ENCODE results near the gene SFRP4.

SFRP4 gene

DNA sequence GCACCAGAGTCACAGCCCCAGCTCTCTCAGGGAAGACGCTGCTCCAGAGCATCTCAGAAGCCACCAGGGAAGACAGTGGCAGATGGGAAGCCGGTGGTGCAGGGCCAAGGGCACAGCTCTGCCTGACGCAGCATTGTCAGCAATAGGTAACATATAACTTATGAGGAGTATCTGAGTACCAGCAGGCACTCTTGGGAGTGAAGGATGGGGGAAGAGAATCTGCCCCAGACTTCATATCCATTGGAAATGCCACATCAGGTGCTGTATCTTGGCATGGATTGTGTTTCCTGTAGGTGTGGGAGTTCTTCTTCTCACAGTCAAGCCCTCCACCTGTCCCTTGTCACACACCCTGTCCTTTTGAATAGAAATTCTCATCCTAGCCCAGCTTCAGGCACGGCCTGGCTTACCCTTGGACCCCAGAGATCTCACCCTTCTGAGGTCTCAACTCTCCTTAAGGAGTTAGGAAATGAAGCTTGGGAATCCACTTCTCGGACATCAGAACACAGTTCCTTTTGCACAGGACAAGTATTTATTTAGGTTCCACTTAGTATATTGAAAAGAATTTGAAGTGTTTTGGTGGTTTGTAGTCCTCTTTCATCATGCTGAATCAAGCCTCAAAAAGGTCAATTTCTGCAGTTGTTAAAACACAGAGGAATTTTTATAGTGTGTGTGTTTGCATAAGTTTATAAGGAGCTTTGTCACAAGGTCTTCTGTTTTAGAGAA lies 13.8 kb upstream of the SFRP4 start:
- Histone ChIP-seq H3K9ac (ENCODE audit: low read length) (no peak overlapping the region), H3K9me2 (ENCODE audit: low read depth, low read length) (no peaks in the 10 kb centered on the region), H3K4me1 (ENCODE audit: insufficient read depth, low read length, severe bottlenecking) (no peaks in the 10 kb centered on the region), H3K9me3 (ENCODE audit: low read length) (no peaks in the 10 kb centered on the region), H3F3A (ENCODE audit: insufficient read depth, low read length) (no peaks in the 10 kb centered on the region), H3K4me2 (ENCODE audit: low read length) (no peak overlapping the region), H3K36me3 (ENCODE audit: insufficient read depth, low read length) (no peaks in the 10 kb centered on the region), H2AFZ (ENCODE audit: low read length) (no peak overlapping the region), H4K20me1 (ENCODE audit: insufficient read depth, low read length) (no peaks in the 10 kb centered on the region), H3K27ac (ENCODE audit: low read depth, low read length, poor library complexity, severe bottlenecking) (no peak overlapping the region), H3K4me3 (ENCODE audit: low read depth, low read length, poor library complexity, severe bottlenecking) (no peak overlapping the region), H3K79me2 (ENCODE audit: insufficient read depth, low read length) (no peaks in the 10 kb centered on the region), H3K27me3 (ENCODE audit: insufficient read depth, low read length) (no peaks in the 10 kb centered on the region)
- TF ChIP-seq CTCF (IDR thresholded peaks at IDR 0.05; ENCODE audit: low read length): no peak
- TF ChIP-seq EZH2 (IDR thresholded peaks at IDR 0.05; ENCODE audit: borderline replicate concordance, low read length): no peak

GRCh38 chr7:37928878-37929277 lies 12.3 kb upstream of the SFRP4 start:
- H3K9me2 ChIP-seq (ENCODE audit: low read depth, low read length): no peaks in the 10 kb centered on the region
- no peaks in the 10 kb centered on the region for H3K27me3 ChIP-seq (ENCODE audit: insufficient read depth, low read length)
- H3K4me1 ChIP-seq (ENCODE audit: insufficient read depth, low read length, severe bottlenecking): no peaks in the 10 kb centered on the region
- no peaks in the 10 kb centered on the region for H4K20me1 ChIP-seq (ENCODE audit: insufficient read depth, low read length)
- H3K4me3 ChIP-seq (ENCODE audit: low read depth, low read length, poor library complexity, severe bottlenecking): no peak overlapping the region
- no peak overlapping the region for H2AFZ ChIP-seq (ENCODE audit: low read length)
- H3F3A ChIP-seq (ENCODE audit: insufficient read depth, low read length): no peaks in the 10 kb centered on the region
- no peak for TF ChIP-seq CTCF (IDR thresholded peaks at IDR 0.05; ENCODE audit: low read length)
- TF ChIP-seq EZH2 (IDR thresholded peaks at IDR 0.05; ENCODE audit: borderline replicate concordance, low read length): no peak
- H3K4me2 ChIP-seq (ENCODE audit: low read length): no peak overlapping the region
- H3K27ac ChIP-seq (ENCODE audit: low read depth, low read length, poor library complexity, severe bottlenecking): no peak overlapping the region
- no peaks in the 10 kb centered on the region for H3K36me3 ChIP-seq (ENCODE audit: insufficient read depth, low read length)
- H3K9ac ChIP-seq (ENCODE audit: low read length): no peak overlapping the region
- no peaks in the 10 kb centered on the region for H3K79me2 ChIP-seq (ENCODE audit: insufficient read depth, low read length)
- H3K9me3 ChIP-seq (ENCODE audit: low read length): no peaks in the 10 kb centered on the region

DNA sequence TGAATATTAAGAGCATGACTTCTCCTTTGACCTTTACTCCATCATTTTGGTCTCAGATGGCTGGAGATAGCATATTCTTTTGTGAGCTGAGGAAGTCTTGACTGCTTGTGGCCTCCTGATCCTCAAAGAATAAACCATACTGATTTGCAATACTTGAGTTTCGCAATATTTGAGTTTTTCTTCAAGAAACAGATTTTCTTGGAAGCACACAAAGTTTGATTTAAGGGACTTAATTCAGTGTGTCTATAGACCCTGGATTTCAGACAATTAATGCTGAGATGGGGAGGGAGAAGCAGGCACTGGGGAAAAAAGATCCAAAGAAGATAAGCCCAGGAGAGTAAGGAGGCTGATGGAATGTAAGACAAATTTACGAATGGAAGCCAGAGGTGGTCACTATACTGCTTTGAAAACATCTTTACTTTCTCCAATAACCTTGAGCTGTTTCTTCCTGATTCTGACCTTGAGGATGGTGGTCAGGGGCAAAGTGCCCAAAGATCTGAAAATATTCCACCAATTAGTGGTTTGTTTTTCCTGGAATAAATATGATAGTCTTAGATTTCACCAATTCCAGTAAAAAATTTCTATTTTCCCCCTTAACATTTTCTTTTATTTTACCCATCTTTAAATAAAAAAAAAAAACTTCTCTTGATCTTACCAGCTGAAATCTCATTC lies 11.3 kb upstream of the SFRP4 start:
- H3K36me3 ChIP-seq (ENCODE audit: insufficient read depth, low read length): no peaks in the 10 kb centered on the region
- no peak overlapping the region for H2AFZ ChIP-seq (ENCODE audit: low read length)
- no peak overlapping the region for H3K9ac ChIP-seq (ENCODE audit: low read length)
- H3K27me3 ChIP-seq (ENCODE audit: insufficient read depth, low read length): no peaks in the 10 kb centered on the region
- no peak overlapping the region for H3K27ac ChIP-seq (ENCODE audit: low read depth, low read length, poor library complexity, severe bottlenecking)
- H3K4me3 ChIP-seq (ENCODE audit: low read depth, low read length, poor library complexity, severe bottlenecking): no peak overlapping the region
- no peaks in the 10 kb centered on the region for H3F3A ChIP-seq (ENCODE audit: insufficient read depth, low read length)
- H4K20me1 ChIP-seq (ENCODE audit: insufficient read depth, low read length): no peaks in the 10 kb centered on the region
- H3K79me2 ChIP-seq (ENCODE audit: insufficient read depth, low read length): no peaks in the 10 kb centered on the region
- H3K4me1 ChIP-seq (ENCODE audit: insufficient read depth, low read length, severe bottlenecking): no peaks in the 10 kb centered on the region
- no peak overlapping the region for H3K4me2 ChIP-seq (ENCODE audit: low read length)
- no peak for TF ChIP-seq CTCF (IDR thresholded peaks at IDR 0.05; ENCODE audit: low read length)
- TF ChIP-seq EZH2 (IDR thresholded peaks at IDR 0.05; ENCODE audit: borderline replicate concordance, low read length): no peak
- H3K9me2 ChIP-seq (ENCODE audit: low read depth, low read length): no peaks in the 10 kb centered on the region
- H3K9me3 ChIP-seq (ENCODE audit: low read length): no peaks in the 10 kb centered on the region
